NCI-H1048 (cell line): ENCODE measurements around the gene BICD1.

Experiments used
- DNase-seq: peaks from one replicate; lab custom pipeline; 2025; lab: John Stamatoyannopoulos, UW

BICD1 gene

DNA sequence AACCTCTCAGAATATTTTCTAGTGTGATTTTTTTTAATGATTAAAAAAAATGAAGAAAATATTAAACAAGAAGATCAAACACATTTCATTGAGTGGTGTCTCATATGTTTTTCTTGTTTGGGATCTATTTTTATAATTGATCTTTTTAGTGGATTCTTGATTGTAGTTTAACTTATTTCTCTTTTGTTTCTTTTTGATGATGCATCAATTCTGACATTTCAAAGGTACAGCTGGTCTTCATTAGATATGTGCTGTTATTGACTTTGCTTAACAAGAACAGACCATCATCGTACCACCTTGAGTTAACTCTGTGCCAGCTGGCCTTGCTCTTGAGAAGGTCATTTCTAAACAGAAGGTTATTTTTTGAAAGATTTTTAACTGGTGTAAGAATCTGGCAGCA, 246.9 kb downstream of the BICD1 start:
- DNase-seq: no peak

DNA sequence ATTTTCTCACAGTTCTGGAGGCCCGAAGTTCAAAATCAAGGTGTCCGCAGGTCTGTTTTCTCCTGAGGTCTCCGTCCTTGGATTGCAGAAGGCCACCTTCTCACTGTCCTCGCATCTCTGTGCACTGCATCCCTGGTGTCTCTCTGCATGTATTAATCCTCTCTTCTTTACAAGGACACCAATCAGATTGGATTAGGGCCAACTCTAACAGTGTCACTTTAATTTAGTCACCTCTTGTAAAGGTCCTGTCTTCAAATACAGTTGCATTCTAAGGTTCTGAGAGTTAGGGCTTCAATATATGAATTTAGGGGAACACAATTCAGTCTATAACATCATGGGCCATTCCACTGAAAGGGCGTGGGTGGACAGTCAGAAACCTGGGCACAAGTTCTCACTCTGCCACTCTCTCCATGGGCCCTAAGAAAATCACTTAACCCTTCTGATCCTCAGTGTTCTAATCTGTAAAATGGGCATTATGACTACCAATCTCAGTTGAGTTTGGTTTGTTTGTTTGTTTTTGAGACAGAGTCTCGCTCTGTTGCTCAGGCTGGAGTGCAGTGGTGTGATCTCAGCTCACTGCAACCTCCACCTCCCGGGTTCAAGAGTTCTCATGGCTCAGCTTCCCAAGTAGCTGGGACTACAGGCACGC, 251.1 kb downstream of the BICD1 start:
- DNase-seq: no peak

- no peak for DNase-seq
Observed at GRCh38 chr12:32360956-32361355, 254.3 kb downstream of the BICD1 start.

DNA sequence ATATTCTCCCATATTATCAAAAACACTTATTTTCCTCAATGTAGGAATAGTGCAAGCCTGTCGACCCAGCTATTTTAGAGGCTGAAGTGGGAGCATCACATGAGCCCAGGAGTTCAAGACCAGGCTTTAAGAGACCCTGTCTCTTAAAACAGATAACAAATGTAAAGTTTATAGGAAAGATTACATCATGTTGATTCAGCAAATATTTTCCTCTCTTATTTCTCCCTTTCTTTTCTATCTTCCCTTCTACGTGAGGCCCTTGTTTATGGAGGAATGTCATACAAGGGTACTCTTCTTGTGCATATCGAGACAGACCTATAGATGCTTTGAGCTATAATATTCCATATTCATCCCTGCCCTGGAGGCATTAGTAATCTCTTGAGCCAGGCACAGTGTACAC, 256.2 kb downstream of the BICD1 start:
- no peak for DNase-seq

GRCh38 chr12:32365473-32366064, 258.9 kb downstream of the BICD1 start:
- DNase-seq: no peak

DNA sequence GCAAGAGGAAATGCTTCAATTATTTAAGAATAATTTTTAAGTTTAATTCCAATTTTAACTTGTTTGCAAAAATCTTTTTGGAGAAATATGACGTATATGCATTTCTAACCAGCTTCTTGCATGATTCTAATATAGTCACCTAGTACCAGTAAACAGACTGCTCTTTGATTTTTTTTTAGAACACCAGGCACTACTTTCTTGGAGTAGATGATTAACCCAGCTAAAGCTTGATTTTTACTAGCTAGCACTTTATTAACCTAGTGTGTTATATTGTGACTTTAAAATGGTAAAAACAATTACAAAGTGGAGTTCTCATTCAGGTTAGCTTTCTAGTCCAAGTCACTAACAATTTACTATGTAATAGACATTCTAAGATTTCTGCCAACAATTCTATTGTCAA, 260.1 kb downstream of the BICD1 start:
- DNase-seq: no peak

DNA sequence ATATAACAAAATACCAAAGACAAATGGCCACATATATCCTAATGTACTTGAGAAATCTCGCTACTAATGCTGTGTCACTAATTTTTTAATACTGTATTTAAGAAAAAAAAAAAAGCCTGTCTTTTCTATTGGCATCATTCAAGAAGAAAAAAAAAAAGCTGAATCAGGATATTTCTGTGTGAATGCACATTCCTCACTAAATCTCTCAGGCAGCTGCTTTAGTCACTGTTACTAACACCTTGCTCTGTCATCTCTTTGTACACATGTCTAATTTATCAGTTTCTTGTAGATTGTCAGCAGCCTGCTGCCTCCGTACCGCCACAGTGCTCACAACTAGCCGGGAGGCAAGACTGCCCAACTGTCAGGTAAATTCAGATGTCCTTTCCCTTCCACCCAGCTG, 260.7 kb downstream of the BICD1 start:
- no peak for DNase-seq

GRCh38 chr12:32369202-32369601, 262.6 kb downstream of the BICD1 start:
- no peak for DNase-seq

DNA sequence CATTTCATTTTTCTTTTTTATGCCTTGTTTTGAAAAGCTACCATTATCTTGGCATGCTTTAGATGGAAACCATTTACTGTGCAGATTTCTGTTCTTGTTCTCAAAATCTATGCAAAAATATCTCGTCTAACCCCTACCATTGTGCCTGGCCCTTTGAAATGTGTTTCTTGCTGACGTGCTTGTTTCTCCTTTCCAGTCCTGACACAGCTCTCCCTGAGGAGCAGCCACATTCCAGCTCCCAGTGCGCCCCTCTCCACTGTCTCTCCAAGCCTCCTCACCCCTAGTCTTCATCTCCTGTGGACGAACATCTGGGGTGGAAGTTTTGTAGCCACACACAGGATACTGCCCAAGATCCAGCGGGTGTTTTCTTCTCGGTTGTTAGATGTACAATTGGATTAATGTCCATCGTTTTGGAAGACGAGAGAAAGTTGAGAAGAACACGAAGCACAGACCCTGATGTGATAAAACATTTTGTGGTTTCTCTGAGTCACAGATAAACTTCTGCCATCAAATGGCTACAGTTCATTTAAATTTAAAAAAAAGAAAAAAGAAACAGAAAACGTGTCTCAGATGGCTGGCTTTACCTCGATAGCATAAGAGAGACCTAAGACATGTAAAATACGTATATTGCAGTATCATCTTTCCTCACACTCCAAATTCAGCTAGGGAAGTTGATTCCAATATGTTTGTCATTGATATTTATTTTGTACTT, 270.9 kb downstream of the BICD1 start:
- no peak for DNase-seq

DNA sequence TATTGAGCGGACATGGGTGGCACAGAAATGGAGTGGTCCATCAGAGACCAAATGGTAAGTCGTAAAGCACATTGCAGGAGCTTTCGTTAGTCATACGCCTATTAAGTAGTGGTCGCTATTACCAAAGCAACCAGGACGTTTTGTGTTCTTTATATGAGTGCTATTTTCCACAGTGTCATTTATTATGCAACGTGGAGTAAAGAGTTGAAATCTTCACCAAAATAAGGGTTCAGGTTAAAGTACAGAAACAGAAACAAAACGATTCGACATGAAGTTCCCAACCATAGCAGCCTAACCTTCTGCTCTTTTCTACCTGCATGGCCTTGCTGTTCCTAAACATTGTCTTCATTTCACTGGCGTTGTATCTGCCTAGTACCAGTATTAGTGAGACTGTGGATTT, 272.6 kb downstream of the BICD1 start:
- no peak for DNase-seq

DNA sequence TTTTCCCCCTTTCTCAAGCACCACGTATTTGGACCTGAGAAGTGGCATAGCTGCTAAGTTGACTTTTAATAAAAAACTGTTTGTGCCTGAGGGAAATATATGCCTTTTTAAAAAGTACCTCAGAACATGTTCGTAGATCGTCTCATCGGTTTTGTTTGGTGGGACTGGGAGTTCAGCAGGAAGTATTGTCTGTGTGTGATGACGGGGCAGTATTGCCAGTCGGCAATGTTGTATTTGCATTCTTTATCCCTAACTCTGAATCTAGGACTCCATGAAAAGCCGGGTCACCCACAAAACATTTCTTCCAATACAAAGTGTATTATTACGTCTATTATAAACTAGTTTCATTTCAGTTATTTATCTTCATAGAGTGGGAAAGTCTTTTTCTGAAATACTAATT, 273.0 kb downstream of the BICD1 start:
- DNase-seq: no peak

DNA sequence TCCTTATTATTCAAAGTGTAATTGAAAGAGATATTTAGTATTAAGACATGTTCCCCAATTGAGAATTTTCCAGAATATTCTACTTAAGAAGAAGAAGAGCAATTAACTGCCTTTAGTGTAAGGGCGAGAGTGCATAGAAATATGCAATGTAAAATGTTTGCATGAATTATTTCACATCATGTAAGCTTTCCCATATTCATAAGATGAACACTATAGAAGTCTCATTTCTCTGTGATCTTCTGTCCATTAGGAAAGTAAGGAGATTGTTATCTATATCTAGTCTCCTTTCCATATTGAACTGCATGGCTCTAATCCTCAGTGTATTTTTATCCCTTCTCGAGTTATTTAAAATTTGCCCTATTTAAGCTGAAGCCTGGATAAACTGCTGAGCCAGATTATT, 275.6 kb downstream of the BICD1 start:
- DNase-seq: no peak

- DNase-seq: no peak
Observed at GRCh38 chr12:32390572-32391219, 284.0 kb downstream of the BICD1 start.

- DNase-seq: no peak
Observed at GRCh38 chr12:32395026-32395425, 288.4 kb downstream of the BICD1 start.

- DNase-seq: no peak
Observed at GRCh38 chr12:32397696-32398095, 291.0 kb downstream of the BICD1 start.

DNA sequence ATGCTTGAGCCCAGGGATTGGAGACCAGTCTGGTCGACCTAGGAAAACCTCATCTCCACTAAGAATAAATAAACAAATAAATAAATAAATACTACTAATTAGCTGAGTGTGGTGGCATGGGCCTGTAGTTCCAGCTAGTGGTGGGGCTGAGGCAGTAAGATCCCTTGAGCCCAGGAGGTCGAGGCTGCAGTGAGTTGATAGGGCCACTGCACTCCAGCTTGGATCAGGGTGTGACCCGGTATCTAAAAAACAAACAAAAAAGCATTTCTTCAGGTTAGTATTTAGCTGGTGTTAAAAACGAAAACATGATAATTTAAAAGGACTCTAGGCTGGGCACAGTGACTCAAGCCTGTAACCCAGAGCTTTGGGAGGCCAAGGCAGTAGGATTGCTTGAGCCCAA, 291.5 kb downstream of the BICD1 start:
- DNase-seq: no peak

- DNase-seq: no peak
Observed at GRCh38 chr12:32398816-32399369, 292.2 kb downstream of the BICD1 start.

DNA sequence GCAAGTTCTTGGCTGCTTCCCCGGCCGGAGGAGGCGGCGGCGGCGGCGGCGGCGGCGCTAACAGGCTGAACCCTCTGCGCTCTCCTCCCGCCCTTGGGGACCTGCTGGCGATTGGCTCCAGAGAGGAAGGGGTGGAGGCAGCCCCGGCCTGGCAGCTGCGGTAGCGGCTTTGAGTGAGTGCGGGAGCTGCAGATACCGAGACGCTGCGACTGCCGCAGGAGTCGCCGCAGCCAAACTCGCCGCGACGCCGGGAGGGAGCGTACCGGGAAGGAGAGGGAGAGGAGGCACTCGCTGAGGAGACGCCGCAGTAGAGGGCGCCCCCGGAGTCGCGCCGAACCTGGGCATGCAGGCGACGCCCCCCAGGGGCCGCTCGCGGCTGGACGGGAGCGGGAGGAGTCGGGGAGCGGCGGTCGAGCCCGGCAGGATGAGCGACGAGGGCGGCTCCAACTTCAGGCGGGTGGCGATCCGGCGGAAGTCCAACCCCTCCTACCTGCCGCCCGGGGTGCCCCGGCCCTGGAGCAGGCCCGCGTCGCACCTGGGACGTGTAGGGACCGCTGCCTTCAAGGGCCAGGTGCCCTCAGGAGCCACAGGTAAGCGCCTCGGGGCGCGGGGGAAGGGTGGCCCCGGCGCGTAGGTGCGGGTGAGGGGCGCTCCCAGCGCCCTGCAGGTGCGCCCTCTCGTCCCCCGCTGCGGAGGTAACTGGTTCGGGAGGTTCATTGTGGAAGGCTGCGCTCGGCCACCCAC, 292.9 kb downstream of the BICD1 start, which contains the start of gene FGD4:
Gene FGD4 (plus strand): TSS at position 189 of the 744 bp plus-strand sequence.
- peak; percentile 78 for DNase-seq

- no peak for DNase-seq
Observed at GRCh38 chr12:32400114-32400672, 293.5 kb downstream of the BICD1 start.

DNA sequence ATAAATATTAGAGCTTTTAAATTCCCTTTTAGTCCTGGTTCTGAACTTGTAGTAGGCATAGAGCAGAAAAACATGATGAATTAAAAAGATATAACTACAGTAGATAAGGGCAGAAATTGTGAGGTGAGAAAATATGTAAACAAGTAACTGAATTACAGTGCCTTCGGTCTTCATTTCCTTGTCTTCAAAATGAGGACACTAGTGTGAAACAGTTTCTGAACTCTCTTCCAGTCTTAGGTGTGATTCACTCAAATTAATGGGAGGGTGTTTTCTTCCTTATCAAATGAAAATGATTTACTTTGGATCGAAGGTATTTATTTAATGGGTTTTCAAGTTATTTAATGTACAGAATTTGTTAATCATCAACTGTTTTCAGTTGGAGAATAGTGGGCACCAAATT, 294.2 kb downstream of the BICD1 start:
- no peak for DNase-seq

DNA sequence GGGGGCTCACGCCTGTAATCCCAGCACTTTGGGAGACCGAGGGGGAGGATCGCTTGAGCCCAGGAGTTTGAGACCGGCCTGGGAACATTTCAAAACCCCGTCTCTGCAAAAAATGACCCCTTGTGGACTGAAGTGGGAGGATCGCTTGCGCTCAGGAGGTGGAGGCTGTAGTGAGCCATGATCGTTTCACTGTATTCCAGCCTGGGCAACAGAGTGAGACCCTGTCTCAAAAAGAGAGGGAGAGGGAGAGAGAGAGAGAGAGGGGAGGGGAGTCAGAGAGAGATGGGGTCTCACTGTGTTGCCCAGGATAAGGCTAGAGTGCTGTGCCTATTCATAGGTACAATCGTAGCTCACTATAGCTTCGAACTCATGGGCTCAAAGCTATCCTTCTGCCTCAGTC, 295.5 kb downstream of the BICD1 start:
- no peak for DNase-seq

- DNase-seq: no peak
Observed at GRCh38 chr12:32402946-32403345, 296.3 kb downstream of the BICD1 start.
